Breast epithelium (tissue), 3 donors: ENCODE results near the gene PARD3B.

Source experiments
- CTCF ChIP-seq, 3 donors: fragments of 450-650 bp; IDR thresholded peaks; one replicate each; pipeline ENCODE4 v1.5.1; 2016 to 2017; ENCODE audit warnings: antibody characterized with exemption in 3 of 3, mild to moderate bottlenecking in 3 of 3, moderate library complexity in 3 of 3
- POLR2A ChIP-seq: fragments of 450-650 bp; IDR thresholded peaks from one replicate; pipeline ENCODE4 v1.6.1; 2016; ENCODE audit warnings: antibody characterized with exemption, mild to moderate bottlenecking, moderate library complexity
- POLR2AphosphoS5 ChIP-seq, 3 donors: sonication (generic); formaldehyde crosslinking; IDR thresholded peaks; one replicate each; pipeline ENCODE4 v1.6.1; 2017; ENCODE audit warnings: antibody characterized with exemption in 3 of 3

DNA sequence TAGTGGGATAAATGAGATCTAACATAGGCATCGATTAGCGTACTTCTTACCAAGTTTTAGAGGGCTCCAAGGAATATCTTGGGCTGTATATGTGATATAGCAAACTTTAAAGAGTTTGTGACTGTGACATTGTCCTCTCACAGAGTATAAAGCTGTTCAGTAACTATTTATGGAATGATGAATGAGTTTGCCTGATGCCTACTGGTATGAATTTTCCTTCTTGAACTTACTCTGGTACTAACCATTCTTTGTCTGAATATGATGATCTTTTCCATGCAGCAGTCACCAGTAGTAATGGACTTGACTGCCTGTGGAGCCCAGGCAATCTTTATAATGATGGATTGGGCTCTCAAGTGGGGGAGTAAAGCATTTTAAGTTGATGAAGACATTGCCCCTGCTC lies 120.5 kb downstream of the PARD3B start:
- TF ChIP-seq CTCF (IDR thresholded peaks at IDR 0.05) (no peak), POLR2AphosphoS5 (IDR thresholded peaks at IDR 0.05) (no peak), POLR2A (no peak)
